Activated T-cell treated with anti-CD3 and anti-CD28 coated beads, Interleukin-2, amount 50 U/mL, for 48 hours (primary cell): Measurements from ENCODE around the gene TMEM255B.
"Not testable (repeated sequence)": the region's sequence is repeated elsewhere in the genome, so short reads cannot be mapped to it uniquely, and the experiment has no call there.

Source experiments
- DNase-seq, 2 experiments: peaks; one replicate each; pipeline ENCODE4 v3.0.0-alpha.2; 2020

TMEM255B gene

GRCh38 chr13:113750554-113751399 lies 8.2 kb upstream of the TMEM255B start:
- no peak for DNase-seq

GRCh38 chr13:113751491-113751890 lies 7.5 kb upstream of the TMEM255B start:
- no peak for DNase-seq

GRCh38 chr13:113752211-113752986 lies 6.6 kb upstream of the TMEM255B start:
- DNase-seq = not testable (repeated sequence)

- DNase-seq = no peak
Measured at GRCh38 chr13:113753171-113753570, 5.9 kb upstream of the TMEM255B start.

- DNase-seq = no peak
Measured at GRCh38 chr13:113754242-113754641, 4.8 kb upstream of the TMEM255B start.

- no peak for DNase-seq
Measured at GRCh38 chr13:113754691-113755090, 4.3 kb upstream of the TMEM255B start.

GRCh38 chr13:113756441-113757097 lies 2.5 kb upstream of the TMEM255B start:
- DNase-seq = no peak

- no peak for DNase-seq
Measured at GRCh38 chr13:113759525-113760137, 605 bp downstream of the TMEM255B start.

- no peak for DNase-seq
Measured at GRCh38 chr13:113761136-113761535, 2.1 kb downstream of the TMEM255B start.

- DNase-seq = no peak
Measured at GRCh38 chr13:113762075-113762474, 3.0 kb downstream of the TMEM255B start.

- DNase-seq = no peak
Measured at GRCh38 chr13:113762538-113762937, 3.5 kb downstream of the TMEM255B start.

GRCh38 chr13:113763254-113763653 lies 4.2 kb downstream of the TMEM255B start:
- no peak for DNase-seq

GRCh38 chr13:113763961-113764792 lies 5.2 kb downstream of the TMEM255B start:
- DNase-seq = no peak

GRCh38 chr13:113764793-113765563 lies 6.0 kb downstream of the TMEM255B start:
- DNase-seq = no peak

- DNase-seq = no peak
Measured at GRCh38 chr13:113765564-113765910, 6.5 kb downstream of the TMEM255B start.

GRCh38 chr13:113766035-113766800 lies 7.2 kb downstream of the TMEM255B start:
- no peak for DNase-seq

GRCh38 chr13:113767366-113767765 lies 8.3 kb downstream of the TMEM255B start:
- no peak for DNase-seq

GRCh38 chr13:113768018-113768905 lies 9.2 kb downstream of the TMEM255B start:
- no peak for DNase-seq

- no peak for DNase-seq
Measured at GRCh38 chr13:113769106-113769505, 10.1 kb downstream of the TMEM255B start.

- no peak for DNase-seq
Measured at GRCh38 chr13:113769881-113770280, 10.9 kb downstream of the TMEM255B start.
